ENCODE measurements around the gene CDK11A.
"Not testable (repeated sequence)": the region's sequence is repeated elsewhere in the genome, so short reads cannot be mapped to it uniquely, and the experiment has no call there.

The CDK11A gene

GRCh38 chr1:1721201-1721600 lies 3.0 kb downstream of the CDK11A start:
- no peak for DNase-seq

- not testable (repeated sequence) for DNase-seq
These were observed 8.9 kb downstream of the CDK11A start for GRCh38 chr1:1715109-1715883.

GRCh38 chr1:1707897-1708296 lies 16.3 kb downstream of the CDK11A start:
- not testable (repeated sequence) for DNase-seq

GRCh38 chr1:1707241-1707640 lies 16.9 kb downstream of the CDK11A start:
- not testable (repeated sequence) for DNase-seq

- DNase-seq = not testable (repeated sequence)
These were observed 18.5 kb downstream of the CDK11A start for GRCh38 chr1:1705623-1706022.

GRCh38 chr1:1704284-1704957 lies 19.7 kb downstream of the CDK11A start:
- DNase-seq = not testable (repeated sequence)

DNA sequence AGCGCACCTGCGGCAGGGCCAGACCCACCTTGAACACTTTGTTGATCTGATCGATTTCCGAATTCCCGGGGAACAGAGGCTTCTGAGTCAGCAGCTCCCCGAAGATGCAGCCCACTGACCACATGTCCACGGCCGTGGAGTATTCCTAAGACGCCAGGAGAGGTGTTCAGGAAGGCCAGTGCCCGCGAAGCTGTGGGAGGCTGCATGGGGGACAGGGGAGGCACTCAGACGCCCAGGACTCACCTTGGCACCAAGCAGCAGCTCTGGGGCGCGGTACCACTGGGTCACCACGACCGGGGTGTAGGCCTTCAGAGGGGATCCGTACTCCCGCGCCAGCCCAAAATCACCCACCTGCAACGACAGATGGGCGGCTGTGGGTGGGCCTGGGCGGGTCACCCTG lies 20.4 kb downstream of the CDK11A start:
- no peak for DNase-seq

DNA sequence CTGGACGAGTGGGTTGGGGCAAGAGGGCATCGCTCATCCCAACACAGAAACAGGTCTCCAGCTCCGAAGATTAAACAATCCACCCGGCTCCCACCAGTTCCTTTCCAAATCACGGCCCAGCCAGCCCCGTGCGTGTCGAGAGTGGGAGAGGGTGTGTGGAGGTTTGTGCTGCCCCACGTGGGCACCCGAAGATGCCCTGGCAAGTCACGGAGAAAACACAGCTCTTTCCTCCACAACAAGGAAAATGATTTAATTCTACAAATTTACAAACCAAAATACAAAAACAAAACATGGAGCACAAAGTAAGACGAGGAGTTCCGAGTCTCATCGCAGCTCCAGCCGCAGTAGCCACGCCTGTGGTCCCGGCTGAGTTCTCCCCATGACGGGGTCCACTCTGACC lies 21.7 kb downstream of the CDK11A start:
- DNase-seq = not testable (repeated sequence)

- DNase-seq = not testable (repeated sequence)
These were observed 23.6 kb downstream of the CDK11A start for GRCh38 chr1:1700557-1700956.

DNA sequence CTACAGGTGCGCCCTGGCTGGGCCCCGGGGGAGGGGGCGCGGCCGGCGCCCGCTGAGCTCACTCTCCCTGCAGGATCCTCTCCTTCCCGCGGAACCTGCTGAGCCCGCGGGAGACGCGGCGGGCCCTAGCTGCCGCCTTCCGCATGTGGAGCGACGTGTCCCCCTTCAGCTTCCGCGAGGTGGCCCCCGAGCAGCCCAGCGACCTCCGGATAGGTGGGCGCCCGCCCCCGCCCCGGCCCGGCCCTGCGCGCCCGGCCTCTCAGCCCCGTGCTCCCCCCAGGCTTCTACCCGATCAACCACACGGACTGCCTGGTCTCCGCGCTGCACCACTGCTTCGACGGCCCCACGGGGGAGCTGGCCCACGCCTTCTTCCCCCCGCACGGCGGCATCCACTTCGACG lies 24.1 kb downstream of the CDK11A start:
- DNase-seq = not testable (repeated sequence)

- not testable (repeated sequence) for DNase-seq
These were observed 25.1 kb downstream of the CDK11A start for GRCh38 chr1:1699061-1699460.

- DNase-seq = not testable (repeated sequence)
These were observed 26.6 kb downstream of the CDK11A start for GRCh38 chr1:1697358-1698183.

DNA sequence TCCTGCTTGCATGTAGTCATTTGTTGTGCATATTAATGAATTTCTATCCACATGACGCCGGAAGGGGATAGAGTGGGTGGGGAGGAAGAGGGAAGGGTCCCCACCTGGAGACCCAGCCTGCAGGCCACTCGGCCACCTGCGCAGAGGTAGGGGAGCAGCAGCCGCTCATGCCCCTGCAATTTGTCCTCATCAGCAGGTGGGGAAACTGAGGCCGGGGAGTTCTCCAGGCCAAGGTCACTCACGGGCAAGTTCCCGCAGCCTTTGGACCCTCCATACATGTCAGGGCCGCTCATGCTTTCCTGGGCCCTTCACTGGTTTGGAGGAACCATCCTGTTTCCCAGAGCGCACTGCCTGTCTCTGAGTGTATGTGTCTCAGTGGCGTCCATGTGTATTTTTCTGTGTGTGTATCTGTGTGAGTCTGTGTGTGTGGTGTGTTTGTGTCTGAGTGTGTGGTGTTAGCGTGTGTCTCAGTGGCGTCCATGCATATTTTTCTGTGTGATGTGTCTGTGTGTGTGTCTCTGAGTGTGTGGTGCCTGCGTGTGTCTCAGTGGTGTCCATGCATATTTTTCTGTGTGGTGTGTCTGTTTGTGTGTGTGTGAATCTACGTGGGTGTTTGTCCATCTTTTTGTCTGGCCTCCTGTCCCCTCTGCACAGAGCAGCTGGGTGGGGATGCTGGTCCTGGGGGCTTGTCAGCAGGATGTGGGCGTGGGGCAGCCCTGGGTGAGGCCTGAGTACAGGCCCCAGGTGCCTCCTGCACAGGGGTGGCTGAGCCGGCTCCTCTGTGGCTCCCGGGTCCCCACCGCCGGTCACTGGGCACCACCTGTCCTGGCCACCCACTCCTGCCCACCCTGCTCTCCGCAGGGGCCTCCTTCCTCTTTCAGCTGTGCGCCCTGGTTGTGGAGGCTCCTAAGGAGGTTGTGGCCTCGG lies 27.5 kb downstream of the CDK11A start:
- DNase-seq = not testable (repeated sequence)

DNA sequence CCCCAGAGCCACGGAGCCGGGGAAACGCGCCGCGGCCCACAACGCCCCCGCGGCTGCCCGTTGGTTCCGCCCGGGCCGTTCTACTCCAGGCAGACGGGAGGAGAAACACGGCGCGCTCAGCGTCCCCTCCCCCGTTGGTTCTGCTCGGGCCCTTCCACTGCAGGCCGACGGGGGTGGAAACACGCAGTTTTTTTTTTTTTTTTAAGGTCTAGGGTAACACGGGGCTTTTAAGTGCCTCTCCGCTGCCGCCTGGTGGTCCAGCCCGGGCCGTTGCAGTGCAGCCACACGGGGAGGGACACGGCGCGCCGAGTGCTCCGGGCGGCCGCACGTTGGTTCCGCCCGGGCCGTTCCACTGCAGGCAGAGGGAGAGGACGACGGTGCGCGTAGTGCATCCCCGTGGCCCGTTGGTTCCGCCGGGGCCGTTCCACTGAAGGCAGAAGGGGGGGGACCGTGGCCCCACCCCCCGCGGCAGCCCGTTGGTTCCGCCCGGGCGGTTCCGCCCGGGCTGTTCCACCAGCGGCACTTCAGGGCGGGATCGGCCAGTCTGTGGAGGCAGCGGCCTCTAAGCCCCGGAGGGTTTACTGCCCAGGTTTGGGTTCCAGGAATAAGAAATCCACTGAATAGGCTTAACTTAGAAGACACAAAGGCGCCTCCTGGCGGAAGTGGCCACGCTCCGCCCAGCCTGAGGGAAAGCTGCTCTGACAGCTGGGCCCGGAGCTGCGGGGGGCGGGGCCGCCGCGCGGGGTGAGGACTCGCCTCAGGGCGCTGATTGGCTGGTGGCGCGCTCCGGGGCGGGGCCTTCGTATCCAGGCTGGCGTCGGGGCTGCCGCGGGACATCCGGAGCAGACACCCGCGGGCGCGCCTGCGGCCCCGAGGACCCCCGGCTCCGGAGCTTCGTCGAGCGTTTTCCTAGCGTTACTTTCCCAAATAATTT lies 31.2 kb downstream of the CDK11A start, which contains the start of gene SLC35E2B:
Gene SLC35E2B (minus strand): TSS at position 82 of the 934 bp plus-strand sequence. CDS start 16,096 bp downstream, outside the sequence.
- DNase-seq = peak; percentile 93 to 95 (median 94)

- DNase-seq = peak; percentile 90 to 94 (median 93)
These were observed 31.8 kb downstream of the CDK11A start for GRCh38 chr1:1692324-1692713.

- DNase-seq = not testable (repeated sequence)
These were observed 32.7 kb downstream of the CDK11A start for GRCh38 chr1:1691443-1691842.

- DNase-seq = not testable (repeated sequence)
These were observed 34.6 kb downstream of the CDK11A start for GRCh38 chr1:1689526-1689925.

DNA sequence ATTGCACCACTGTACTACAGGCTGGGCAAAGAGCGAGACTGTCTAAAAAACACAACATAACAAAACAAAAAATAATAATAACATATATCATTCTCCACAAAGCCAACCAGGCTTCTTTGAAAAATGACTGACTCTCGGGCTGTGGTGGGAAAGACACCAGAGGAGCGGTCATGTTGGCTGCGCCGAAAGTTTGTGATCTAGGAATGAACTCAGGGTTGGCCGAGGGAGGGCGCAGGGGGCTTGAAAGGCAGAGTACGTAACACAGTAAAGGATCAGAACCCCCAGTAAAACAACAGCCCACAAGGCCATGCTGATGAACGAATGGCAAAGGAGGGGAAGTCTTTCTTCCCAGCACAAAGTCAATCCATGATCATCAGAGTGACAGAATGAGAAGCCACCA lies 36.3 kb downstream of the CDK11A start:
- DNase-seq = no peak

GRCh38 chr1:1684031-1684681 lies 40.0 kb downstream of the CDK11A start:
- DNase-seq = no peak
